GM08714 (cell line): ENCODE results near the gene TEX36.

Source experiments
- H3K4me3 ChIP-seq: fragments of 200-500 bp; sonication (Bioruptor generic); 2 replicates; pipeline ENCODE4 v1.5.1; 2014; ENCODE audit warnings: mild to moderate bottlenecking, low read length, inconsistent platforms
- ZNF274 ChIP-seq: IDR thresholded peaks from 2 replicates; pipeline ENCODE4 v1.6.1; 2012; ENCODE audit warnings: mild to moderate bottlenecking, low read depth, low read length

TEX36 gene

GRCh38 chr10:125606414-125607010 is 76.5 kb downstream of the TEX36 start:
- no peak for TF ChIP-seq ZNF274
- H3K4me3 ChIP-seq, result no peak overlapping the region
